NT2/D1 (cell line): ENCODE measurements around the gene PCSK4.
"Not testable (repeated sequence)": the region's sequence is repeated elsewhere in the genome, so short reads cannot be mapped to it uniquely, and the experiment has no call there.

Experiments
- YY1 ChIP-seq: IDR thresholded peaks from 2 replicates; pipeline ENCODE4 v1.6.1; 2011; ENCODE audit not compliant: insufficient read length, insufficient read depth
- ZNF274 ChIP-seq: IDR thresholded peaks from 2 replicates; pipeline ENCODE4 v1.6.1; 2011; ENCODE audit warnings: mild to moderate bottlenecking, low read depth, low read length

GRCh38 chr19:1499231-1499630, 9.1 kb upstream of the PCSK4 start:
- TF ChIP-seq ZNF274, YY1: not testable (repeated sequence)
